GM18907 (cell line): ENCODE results near the gene GPC2.
A peak's percentile ranks its signal among the peaks of the same experiment; 100 is the strongest.

Experiments
- ATAC-seq: cut with Tn5 transposase; IDR thresholded peaks from one replicate; pipeline ENCODE4 v1.9.1; 2021; ENCODE audit warnings: mild to moderate bottlenecking, moderate library complexity; ENCODE audit not compliant: unreplicated experiment

The GPC2 gene

DNA sequence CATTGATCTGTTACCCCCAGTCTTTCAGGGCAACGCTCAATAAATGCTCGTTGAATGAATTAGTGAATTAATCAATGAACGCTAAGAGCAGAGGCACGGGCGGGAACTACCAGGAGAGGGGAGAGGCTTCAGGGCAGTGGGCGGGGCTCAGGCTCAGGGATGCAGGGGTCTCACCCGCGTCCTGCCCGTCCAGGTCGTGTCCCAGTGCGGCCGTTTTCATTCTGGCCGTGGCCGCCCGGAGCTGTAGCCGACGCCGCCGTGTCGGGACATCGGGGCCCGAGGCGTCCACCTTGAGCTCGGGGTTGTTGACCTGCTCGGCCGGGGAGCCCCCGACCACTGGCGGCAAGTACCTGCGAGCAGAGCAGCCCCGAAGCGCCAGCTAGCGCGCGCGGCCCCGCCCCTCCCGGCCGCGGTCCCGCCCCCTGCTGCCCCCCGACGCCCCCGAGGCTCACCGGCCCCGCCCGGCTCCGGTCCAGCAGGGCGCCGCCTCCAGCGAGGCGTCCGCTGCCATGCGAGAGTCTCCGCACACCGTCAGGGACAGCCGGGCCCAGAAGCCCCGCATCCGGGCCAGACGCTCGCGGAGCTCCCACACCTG is 6.0 kb downstream of the GPC2 start:
- no peak for ATAC-seq

GRCh38 chr7:100170101-100170897 is 6.9 kb downstream of the GPC2 start:
- no peak for ATAC-seq

GRCh38 chr7:100169147-100169850 is 7.9 kb downstream of the GPC2 start:
- ATAC-seq = no peak

- ATAC-seq = no peak
Observed at GRCh38 chr7:100167912-100168323, 9.3 kb downstream of the GPC2 start.

- no peak for ATAC-seq
Observed at GRCh38 chr7:100166970-100167911, 9.9 kb downstream of the GPC2 start.

DNA sequence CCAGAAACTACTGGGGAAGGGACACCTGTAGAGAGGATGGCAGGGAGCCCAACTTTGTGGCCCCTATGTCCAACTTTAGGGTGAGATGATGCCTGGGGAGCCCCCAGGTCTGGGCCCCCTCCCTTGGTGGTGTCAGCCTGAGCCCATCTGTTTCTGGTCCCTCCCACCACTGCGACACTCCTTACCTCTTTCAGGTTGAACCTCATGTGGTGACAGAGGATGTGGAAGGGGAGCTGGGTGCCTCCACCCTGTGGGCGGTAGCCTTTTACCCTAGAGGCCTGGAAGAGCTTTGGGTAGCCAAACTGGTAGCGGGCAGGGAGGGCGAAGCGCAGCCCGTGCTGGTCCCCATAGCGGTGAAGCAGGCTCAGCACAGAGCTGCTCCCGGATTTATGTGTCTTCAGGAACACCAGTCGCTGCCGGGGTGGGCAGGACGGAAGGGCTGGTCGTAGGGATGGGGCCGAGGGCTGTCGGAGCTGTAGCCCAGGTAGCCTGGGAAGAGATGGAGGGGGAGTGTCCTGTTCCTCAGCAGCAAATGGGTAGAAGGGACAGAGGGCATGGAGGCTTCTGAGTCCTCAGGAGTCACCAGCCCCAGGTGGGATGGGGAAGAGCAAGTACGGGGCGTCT is 10.8 kb downstream of the GPC2 start:
- ATAC-seq = no peak

GRCh38 chr7:100163871-100164270 is 13.3 kb downstream of the GPC2 start:
- no peak for ATAC-seq

DNA sequence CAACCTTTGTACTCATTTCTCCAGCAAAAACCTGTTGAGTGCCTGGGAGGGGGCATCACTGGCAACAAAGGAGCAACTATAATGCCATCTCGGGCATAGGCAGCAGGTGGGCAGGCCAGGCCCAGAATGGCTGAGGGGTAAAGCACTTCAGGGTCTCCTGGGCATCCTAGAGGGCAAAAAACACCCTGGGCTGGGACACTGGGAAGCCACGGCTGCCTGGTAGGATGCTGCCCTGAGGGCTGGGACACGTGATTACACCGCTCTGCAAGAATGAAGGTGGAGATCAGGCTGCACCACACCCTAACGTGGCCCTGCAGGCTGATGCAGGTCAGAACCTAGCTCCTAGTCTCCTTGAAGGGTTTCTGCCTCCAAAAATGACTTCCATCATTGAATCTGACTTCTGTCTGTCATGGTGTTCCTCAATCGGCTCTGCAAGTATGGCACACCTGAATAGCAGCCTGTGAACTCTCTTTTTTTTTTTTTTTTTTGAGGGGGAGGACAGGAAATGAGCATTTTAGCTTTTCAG is 14.1 kb downstream of the GPC2 start:
- no peak for ATAC-seq

GRCh38 chr7:100160067-100160466 is 17.1 kb downstream of the GPC2 start:
- ATAC-seq = no peak

GRCh38 chr7:100159099-100159623 is 18.0 kb downstream of the GPC2 start:
- ATAC-seq = no peak

DNA sequence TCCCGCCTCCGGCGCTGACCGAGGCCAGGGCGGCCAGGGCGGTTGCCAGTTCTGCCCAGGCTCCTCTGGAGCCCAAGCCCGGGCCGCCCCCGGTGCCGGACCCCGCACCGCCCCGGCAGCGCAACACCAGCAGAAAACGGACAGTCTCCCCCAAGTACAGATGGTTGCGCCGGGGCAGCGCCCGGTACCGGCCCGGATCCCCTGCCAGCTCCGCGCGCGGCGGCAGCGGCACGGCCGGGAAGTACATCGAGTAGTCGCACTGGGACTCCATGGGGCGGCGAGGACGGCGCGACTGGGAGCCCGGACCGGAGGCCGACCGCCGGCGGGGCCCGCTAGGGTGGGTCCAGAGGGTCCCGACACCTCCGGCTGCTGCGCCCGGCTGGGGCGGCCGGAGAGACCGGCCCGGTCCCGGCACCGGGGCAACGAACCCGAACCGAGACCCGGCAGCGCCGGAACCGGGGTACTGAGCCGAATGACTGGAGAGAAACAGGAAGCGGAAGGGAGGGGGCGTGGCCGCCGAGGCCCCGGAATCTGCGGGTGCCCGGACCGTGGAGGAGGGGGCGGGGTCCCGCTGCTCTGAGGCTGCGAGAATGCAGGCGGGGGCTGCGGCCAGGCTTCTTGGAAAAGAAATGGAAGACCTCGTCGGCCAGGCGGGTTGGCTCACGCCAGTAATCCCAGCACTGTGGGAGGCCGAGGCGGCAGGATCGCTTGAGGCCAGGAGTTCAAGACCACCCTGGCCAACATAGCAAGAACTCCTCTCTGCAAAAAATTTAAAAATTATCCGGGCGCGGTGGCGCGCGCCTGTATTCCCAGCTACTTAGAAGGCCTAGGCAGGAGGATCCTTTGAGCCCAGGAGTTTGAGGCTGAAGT is 18.7 kb downstream of the GPC2 start, which contains the start of gene TRAPPC14:
Gene TRAPPC14, minus strand, starts transcription at position 495 of the 870 bp plus-strand sequence. Its CDS starts 224 bp downstream, at position 271.
- peak; percentile 64 for ATAC-seq

GRCh38 chr7:100157334-100158228 is 19.6 kb downstream of the GPC2 start:
- ATAC-seq = no peak

- no peak for ATAC-seq
Observed at GRCh38 chr7:100157069-100157333, 20.2 kb downstream of the GPC2 start.

GRCh38 chr7:100156331-100157068 is 20.7 kb downstream of the GPC2 start:
- no peak for ATAC-seq

DNA sequence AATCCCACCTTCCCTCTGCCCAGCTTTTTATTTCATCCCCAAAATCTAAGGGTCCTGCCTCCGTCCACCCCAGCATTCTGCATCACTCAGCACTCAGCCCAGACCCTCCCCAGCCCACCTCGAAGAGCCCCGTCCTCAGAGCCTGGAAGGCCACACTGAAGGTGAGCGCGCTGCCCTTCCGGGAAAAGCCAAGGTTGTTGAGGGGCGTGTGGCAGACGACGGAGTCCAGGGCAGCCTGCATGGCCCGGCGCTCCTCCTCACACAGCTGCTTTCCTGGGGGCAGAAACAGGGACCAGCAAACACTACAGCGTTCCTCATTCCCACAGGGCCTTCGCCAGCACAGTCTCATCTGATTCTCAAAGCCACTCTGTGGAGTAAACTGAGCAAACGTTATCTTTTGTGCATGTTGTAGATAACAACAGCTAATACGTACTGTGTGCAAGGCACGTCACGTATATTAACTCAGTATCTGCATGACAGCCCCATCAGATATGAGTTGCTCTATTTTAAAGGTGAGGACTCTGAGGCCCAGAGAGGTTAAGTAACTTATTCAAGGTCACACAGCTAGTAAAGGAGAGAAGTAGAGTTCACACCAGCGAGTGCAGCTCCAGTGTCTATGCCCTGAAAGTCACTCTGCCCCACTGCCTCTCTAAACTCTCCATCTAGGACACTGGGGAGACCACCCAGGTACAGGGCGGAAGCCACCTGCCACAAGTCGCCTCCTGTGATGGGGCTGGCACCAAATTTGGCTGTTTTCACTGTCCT is 21.4 kb downstream of the GPC2 start:
- no peak for ATAC-seq

DNA sequence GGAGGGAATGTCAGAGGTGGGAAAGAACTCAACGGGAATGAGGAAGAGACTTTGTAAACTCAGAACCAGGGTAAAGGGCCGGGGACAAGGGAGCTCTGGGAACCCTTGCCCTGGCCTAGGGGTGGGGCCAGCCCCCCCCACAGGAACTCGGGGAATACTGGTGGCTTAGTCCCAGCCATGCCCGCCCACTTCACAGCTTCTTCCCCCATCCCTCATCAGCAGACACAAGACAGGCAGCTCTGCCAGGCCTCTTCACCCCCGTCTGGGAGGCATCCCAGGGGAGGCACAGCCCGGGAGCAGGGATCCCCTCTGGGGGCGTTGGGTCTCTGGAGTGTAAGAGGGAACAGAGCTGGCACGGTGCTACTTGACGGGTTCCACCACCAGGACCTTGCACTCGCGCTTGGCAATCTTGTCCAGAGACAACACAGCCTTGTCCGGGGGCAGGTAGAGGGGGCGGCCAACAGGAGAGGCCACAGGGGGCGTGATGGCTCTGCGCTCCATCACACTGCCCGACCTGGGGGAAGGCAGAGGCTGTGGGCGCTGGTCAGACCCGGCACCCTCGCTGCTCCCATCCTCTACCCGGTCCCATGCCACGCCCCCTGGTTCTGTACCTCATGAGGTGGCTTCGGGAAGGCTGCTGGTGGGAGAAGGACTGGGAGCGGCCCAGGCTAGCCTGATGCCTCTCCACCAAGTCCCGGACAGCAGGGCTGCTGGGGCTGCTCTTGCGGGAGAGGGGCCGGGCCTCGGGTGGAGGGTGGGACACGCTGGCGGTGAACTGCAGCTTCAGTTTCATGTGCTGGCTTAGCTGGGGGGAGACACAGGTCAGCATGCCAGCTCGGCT is 22.3 kb downstream of the GPC2 start:
- ATAC-seq = no peak
